ENCODE data around the gene EOLA1.
A peak's percentile ranks its signal among the peaks of the same experiment; 100 is the strongest.
"Not testable (repeated sequence)": the region's sequence is repeated elsewhere in the genome, so short reads cannot be mapped to it uniquely, and the experiment has no call there.

The EOLA1 gene

GRCh38 chrX:149541521-149542047 is 772 bp downstream of the EOLA1 start:
- H3K4me1 ChIP-seq (ENCODE audit: control insufficient read depth, low read length), result peaks cover 7% of the 10 kb centered on the region; the same call in 1 of the 2 replicates
- TF ChIP-seq CTCF (IDR thresholded peaks at IDR 0.05; ENCODE audit: low read depth, low read length, poor library complexity, severe bottlenecking), result no peak
- no peak for TF ChIP-seq EZH2phosphoT487 (IDR thresholded peaks at IDR 0.05; ENCODE audit: borderline replicate concordance, low read length)
- no peaks in the 10 kb centered on the region for H3K36me3 ChIP-seq (ENCODE audit: control insufficient read depth, low read length)
- no peaks in the 10 kb centered on the region for H3K9me3 ChIP-seq (ENCODE audit: control insufficient read depth, insufficient read depth, low read length)
- peak overlapping the region; percentile 80; the same call in 1 of the 2 replicates for H3K27ac ChIP-seq (ENCODE audit: low read depth, low read length)
- no peaks in the 10 kb centered on the region for H3K27me3 ChIP-seq (ENCODE audit: control insufficient read depth, low read length)
- peaks cover 11% of the 10 kb centered on the region for H3K79me2 ChIP-seq (ENCODE audit: control insufficient read depth, low read length)
- peak overlapping the region; percentile 88 for H3K4me3 ChIP-seq (ENCODE audit: low read length)
- H3F3A ChIP-seq (ENCODE audit: control insufficient read depth, insufficient read depth), result no peaks in the 10 kb centered on the region
- H4K20me1 ChIP-seq (ENCODE audit: control insufficient read depth, insufficient read depth, low read depth, low read length), result no peaks in the 10 kb centered on the region
- no peaks in the 10 kb centered on the region for H3K9me2 ChIP-seq (replicated peaks; ENCODE audit: control insufficient read depth, low read length)
- peak overlapping the region; percentile 68 for H3K4me2 ChIP-seq (ENCODE audit: low read length)

- not testable (repeated sequence) for H3K4me3 ChIP-seq (ENCODE audit: low read length); H3K27me3 ChIP-seq (ENCODE audit: control insufficient read depth, low read length); H3K36me3 ChIP-seq (ENCODE audit: control insufficient read depth, low read length); H3K4me1 ChIP-seq (ENCODE audit: control insufficient read depth, low read length); H3F3A ChIP-seq (ENCODE audit: control insufficient read depth, insufficient read depth); H3K9me3 ChIP-seq (ENCODE audit: control insufficient read depth, insufficient read depth, low read length); H3K27ac ChIP-seq (ENCODE audit: low read depth, low read length); H3K4me2 ChIP-seq (ENCODE audit: low read length); H4K20me1 ChIP-seq (ENCODE audit: control insufficient read depth, insufficient read depth, low read depth, low read length); H3K9me2 ChIP-seq (replicated peaks; ENCODE audit: control insufficient read depth, low read length)
- peaks cover 11% of the 10 kb centered on the region for H3K79me2 ChIP-seq (ENCODE audit: control insufficient read depth, low read length)
Observed at GRCh38 chrX:149545545-149546543, 5.0 kb downstream of the EOLA1 start.

DNA sequence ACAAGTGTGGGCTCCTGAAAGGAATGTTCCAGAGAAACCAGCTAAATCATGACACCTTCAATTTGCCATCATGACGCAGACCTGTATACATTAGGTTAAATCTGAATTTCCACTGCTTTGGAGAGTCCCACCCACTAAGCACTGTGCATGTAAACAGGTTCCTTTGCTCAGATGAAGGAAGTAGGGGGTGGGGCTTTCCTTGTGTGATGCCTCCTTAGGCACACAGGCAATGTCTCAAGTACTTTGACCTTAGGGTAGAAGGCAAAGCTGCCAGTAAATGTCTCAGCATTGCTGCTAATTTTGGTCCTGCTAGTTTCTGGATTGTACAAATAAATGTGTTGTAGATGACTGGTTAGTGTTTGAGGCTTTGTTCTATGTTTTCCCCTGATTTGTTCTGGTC is 6.2 kb downstream of the EOLA1 start:
- H3K27me3 ChIP-seq (ENCODE audit: control insufficient read depth, low read length); H3K4me2 ChIP-seq (ENCODE audit: low read length); H3K9me3 ChIP-seq (ENCODE audit: control insufficient read depth, insufficient read depth, low read length); H3K4me3 ChIP-seq (ENCODE audit: low read length); H3F3A ChIP-seq (ENCODE audit: control insufficient read depth, insufficient read depth); H3K4me1 ChIP-seq (ENCODE audit: control insufficient read depth, low read length); H4K20me1 ChIP-seq (ENCODE audit: control insufficient read depth, insufficient read depth, low read depth, low read length); H3K9me2 ChIP-seq (replicated peaks; ENCODE audit: control insufficient read depth, low read length); H3K36me3 ChIP-seq (ENCODE audit: control insufficient read depth, low read length); H3K79me2 ChIP-seq (ENCODE audit: control insufficient read depth, low read length); H3K27ac ChIP-seq (ENCODE audit: low read depth, low read length): not testable (repeated sequence)

DNA sequence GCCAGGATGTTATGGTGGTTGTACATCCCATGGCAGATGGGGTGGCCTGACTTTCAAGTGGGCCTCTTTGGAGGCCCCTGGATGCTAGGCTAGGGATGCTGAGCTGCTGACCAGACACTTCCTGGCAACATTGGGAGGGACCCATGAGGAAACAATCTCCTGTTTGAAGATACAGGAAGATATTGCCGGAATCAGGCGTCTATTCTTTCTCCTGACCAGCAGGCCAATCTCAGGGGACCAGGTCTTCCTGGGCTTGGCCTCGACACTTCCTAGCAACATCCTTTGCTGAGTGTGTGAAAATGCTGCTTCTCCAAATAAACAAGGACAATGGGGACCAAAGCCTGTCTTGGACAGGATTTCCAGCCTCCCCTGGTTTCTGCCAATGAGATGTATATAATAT is 7.0 kb downstream of the EOLA1 start:
- H3K4me2 ChIP-seq (ENCODE audit: low read length); H3K27me3 ChIP-seq (ENCODE audit: control insufficient read depth, low read length); H3K9me3 ChIP-seq (ENCODE audit: control insufficient read depth, insufficient read depth, low read length); H4K20me1 ChIP-seq (ENCODE audit: control insufficient read depth, insufficient read depth, low read depth, low read length); H3K27ac ChIP-seq (ENCODE audit: low read depth, low read length); H3K79me2 ChIP-seq (ENCODE audit: control insufficient read depth, low read length); H3K36me3 ChIP-seq (ENCODE audit: control insufficient read depth, low read length); H3K4me1 ChIP-seq (ENCODE audit: control insufficient read depth, low read length); H3K4me3 ChIP-seq (ENCODE audit: low read length); H3F3A ChIP-seq (ENCODE audit: control insufficient read depth, insufficient read depth); H3K9me2 ChIP-seq (replicated peaks; ENCODE audit: control insufficient read depth, low read length): not testable (repeated sequence)

GRCh38 chrX:149549701-149550100 is 8.9 kb downstream of the EOLA1 start, which contains the start of gene HSFX3:
Gene HSFX3, minus strand, starts transcription at chrX:149549924. Its CDS starts 72 bp downstream, at chrX:149549852.
- H3K4me2 ChIP-seq (ENCODE audit: low read length); H3K9me3 ChIP-seq (ENCODE audit: control insufficient read depth, insufficient read depth, low read length); H3K36me3 ChIP-seq (ENCODE audit: control insufficient read depth, low read length); H3K79me2 ChIP-seq (ENCODE audit: control insufficient read depth, low read length); H3K27ac ChIP-seq (ENCODE audit: low read depth, low read length); H3F3A ChIP-seq (ENCODE audit: control insufficient read depth, insufficient read depth); H3K27me3 ChIP-seq (ENCODE audit: control insufficient read depth, low read length); H3K9me2 ChIP-seq (replicated peaks; ENCODE audit: control insufficient read depth, low read length); H4K20me1 ChIP-seq (ENCODE audit: control insufficient read depth, insufficient read depth, low read depth, low read length); H3K4me1 ChIP-seq (ENCODE audit: control insufficient read depth, low read length); H3K4me3 ChIP-seq (ENCODE audit: low read length): not testable (repeated sequence)

DNA sequence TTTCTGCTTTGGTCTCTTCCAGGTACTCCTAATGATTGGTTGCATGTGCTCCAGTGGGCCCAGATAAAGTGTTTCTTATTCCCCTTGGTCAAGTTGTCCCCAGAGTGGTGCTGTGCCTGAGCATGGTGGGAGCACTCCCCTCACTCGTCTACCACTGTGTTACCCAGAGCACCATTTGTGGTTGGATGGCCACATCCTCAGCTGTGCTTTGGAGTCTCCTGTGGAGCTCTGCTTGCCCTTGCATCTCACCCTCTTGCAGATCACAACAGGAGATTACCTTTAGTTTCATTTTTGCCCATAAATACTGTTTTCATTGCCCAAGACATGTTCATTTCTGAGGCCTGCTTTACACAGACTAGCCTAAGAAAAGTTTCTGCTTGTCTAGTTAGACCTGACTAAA is 9.6 kb downstream of the EOLA1 start:
- not testable (repeated sequence) for H3K27me3 ChIP-seq (ENCODE audit: control insufficient read depth, low read length); H3F3A ChIP-seq (ENCODE audit: control insufficient read depth, insufficient read depth); H3K79me2 ChIP-seq (ENCODE audit: control insufficient read depth, low read length); H3K9me3 ChIP-seq (ENCODE audit: control insufficient read depth, insufficient read depth, low read length); H3K9me2 ChIP-seq (replicated peaks; ENCODE audit: control insufficient read depth, low read length); H3K27ac ChIP-seq (ENCODE audit: low read depth, low read length); H4K20me1 ChIP-seq (ENCODE audit: control insufficient read depth, insufficient read depth, low read depth, low read length); H3K36me3 ChIP-seq (ENCODE audit: control insufficient read depth, low read length); H3K4me2 ChIP-seq (ENCODE audit: low read length); H3K4me3 ChIP-seq (ENCODE audit: low read length); H3K4me1 ChIP-seq (ENCODE audit: control insufficient read depth, low read length)

GRCh38 chrX:149551245-149551938 is 10.6 kb downstream of the EOLA1 start:
- H4K20me1 ChIP-seq (ENCODE audit: control insufficient read depth, insufficient read depth, low read depth, low read length); H3K27ac ChIP-seq (ENCODE audit: low read depth, low read length); H3K9me3 ChIP-seq (ENCODE audit: control insufficient read depth, insufficient read depth, low read length); H3K4me3 ChIP-seq (ENCODE audit: low read length); H3K36me3 ChIP-seq (ENCODE audit: control insufficient read depth, low read length); H3K4me1 ChIP-seq (ENCODE audit: control insufficient read depth, low read length); H3K79me2 ChIP-seq (ENCODE audit: control insufficient read depth, low read length); H3F3A ChIP-seq (ENCODE audit: control insufficient read depth, insufficient read depth); H3K4me2 ChIP-seq (ENCODE audit: low read length); H3K9me2 ChIP-seq (replicated peaks; ENCODE audit: control insufficient read depth, low read length); H3K27me3 ChIP-seq (ENCODE audit: control insufficient read depth, low read length): not testable (repeated sequence)
